LoVo (cell line): ENCODE data around the gene PCK2.
"Not testable (repeated sequence)": the region's sequence is repeated elsewhere in the genome, so short reads cannot be mapped to it uniquely, and the experiment has no call there.

ENCODE experiments used
- DNase-seq: peaks from one replicate; pipeline ENCODE4 v3.0.0-alpha.2; 2016; ENCODE audit warnings: low spot score

Gene PCK2

GRCh38 chr14:24093901-24094840 lies at the start of gene PCK2:
PCK2 (plus strand) TSS chr14:24094311; CDS start chr14:24094406, 95 bp downstream.
- DNase-seq = peak; percentile 96

- DNase-seq = not testable (repeated sequence)
Observed at GRCh38 chr14:24049002-24049401, 45.1 kb upstream of the PCK2 start.

- DNase-seq = not testable (repeated sequence)
Observed at GRCh38 chr14:24050753-24051152, 43.4 kb upstream of the PCK2 start.

GRCh38 chr14:24051176-24051788 lies 42.8 kb upstream of the PCK2 start:
- DNase-seq = no peak

DNA sequence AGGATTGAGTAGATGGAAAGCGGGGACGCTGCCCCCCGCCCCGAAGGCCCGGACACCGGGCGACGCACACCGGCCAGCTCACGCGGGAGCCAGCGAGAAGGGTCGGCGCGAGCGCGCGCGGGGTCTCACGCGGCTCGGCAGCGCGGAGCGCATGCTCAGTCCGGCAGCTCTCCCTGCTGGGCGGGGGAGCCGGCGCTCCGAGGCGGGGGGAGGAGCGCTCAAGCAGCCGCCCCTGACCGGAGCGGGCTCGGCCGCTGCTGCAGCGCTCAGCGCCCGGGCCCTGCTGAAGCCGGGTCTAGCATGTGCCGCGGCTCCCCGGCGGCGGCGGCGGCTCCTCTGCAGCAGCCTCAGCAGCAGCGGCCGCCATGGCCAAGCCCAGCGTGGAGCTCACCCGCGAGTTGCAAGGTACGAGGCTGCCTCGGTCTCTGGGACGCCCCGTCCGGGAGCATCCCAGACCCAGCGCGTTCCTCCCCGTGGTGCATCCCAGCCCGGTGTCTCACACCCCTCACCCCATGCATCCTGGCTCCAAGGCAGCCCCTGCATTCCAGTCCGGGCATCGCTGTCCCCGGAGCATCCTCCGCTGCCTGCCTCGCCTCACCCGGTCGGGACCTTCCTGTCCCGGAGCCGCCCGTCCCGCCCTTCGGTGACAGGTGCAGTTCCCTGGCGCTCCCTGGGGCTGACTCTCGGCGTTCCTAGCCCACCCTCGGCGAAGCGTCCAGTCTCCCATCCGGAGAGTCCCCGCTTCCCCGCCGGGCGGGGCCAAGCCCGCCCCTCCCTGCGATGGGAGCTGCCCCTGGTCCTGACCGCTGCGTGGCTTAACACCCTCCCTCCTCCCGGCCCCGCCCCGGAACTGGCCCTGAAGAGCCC lies 42.1 kb upstream of the PCK2 start, which contains the start of gene CARMIL3:
Gene CARMIL3, plus strand, starts transcription at position 221 of the 867 bp plus-strand sequence. Its CDS starts 145 bp downstream, at position 366.
- DNase-seq = peak; percentile 63

DNA sequence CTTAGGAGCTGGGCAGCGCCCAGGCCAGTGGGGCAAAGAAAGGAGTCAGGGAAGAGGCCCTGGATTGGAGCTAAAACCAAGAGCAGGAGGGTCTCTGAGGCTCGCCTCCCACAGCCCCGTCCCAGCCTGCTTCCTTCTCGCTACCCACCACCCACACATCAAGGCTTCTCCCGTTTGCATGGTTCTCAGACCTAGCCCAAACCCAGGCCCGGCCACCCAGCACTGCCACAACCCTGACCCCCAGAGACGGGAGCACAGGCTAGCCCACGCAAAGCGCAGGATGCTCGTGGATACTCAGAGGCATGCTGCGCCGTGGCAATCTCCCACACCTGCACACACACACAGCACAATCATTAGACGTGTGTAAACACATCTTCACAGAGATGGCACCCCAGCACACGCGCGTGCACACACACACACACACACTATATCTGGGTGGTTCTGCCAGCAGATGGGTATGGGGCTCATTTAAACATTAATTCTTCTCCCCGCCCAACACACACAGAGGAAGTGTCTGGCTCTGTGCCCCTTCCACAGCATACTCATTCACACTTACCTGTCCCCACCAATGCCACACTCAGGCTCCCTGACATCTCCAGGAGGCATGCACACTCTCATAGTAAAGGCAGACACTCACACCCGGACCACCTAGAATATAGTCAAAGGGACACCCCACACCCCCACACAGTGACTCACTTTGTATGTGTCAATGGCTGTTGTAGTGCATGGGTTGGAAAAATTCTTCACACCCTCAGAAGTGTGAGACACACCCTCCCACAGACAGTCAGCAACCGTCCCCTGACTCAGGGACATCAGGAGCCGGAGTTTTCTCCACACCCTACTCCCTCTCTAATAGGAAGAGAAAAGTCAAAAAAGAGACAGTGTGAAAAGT lies 41.2 kb upstream of the PCK2 start:
- DNase-seq = no peak

DNA sequence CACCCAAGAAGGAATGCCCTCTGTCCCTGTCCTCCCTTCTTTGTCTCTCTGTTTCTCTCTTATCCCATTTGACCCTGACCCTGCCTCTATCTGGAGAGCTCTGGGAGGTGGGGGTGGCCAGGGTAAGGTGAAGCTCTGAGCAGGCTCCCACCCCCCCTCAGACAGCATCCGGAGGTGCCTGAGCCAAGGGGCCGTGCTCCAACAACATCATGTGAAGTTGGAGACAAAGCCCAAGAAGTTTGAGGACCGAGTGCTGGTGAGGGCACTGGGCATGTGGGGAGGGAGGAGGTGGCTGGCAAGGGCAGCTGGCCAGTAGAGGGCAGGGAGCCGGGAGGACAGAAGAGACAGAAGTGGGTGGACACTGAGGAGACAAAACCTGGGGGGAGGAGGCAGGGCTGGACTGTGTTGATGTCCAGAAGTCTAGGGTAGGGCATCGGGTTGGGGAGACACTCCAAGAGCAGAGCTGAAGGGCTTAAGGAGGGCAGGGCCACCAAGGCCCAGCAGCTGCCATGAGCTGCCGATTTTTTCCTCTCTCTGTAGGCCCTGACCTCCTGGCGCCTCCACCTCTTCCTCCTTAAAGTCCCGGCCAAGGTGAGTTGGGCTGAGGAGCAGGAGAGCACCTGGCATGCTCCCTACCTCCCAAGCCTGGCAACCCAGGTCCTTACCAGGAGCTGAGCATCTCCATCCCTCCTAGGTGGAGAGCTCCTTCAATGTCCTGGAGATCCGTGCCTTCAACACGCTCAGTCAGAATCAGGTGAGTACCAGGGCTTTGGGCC lies 40.4 kb upstream of the PCK2 start:
- no peak for DNase-seq

DNA sequence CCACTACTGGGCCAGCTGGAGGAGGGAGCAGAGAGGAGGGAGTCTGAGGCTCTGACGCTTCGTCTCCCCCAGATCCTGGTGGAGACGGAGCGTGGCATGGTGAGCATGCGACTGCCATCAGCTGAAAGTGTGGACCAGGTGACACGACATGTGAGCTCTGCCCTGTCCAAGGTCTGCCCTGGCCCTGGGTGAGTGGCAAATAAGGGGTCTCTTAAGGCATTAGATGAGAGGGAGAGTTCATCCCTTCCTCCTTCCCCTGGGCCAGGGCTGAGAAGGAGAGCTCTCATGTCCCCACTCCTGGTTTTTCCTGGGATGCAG lies 39.8 kb upstream of the PCK2 start:
- no peak for DNase-seq

DNA sequence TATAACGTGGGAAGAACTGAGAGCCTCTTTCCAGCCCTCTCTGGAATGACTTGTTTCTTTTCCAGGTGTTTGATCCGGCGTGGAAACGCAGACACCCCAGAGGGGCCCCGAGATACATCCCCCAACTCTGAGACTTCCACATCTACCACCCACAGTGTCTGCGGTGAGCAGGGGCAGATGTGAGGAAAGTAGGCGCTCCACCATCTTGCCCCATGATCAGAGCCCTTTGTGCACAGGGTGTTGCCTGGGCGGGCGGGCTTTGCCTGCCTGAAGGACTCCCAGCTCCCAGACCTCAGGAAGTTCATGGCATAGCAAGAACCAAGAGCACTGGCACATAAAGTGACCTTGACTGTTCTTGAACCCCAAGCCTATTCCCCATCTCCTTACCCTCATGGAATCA lies 39.5 kb upstream of the PCK2 start:
- no peak for DNase-seq

DNA sequence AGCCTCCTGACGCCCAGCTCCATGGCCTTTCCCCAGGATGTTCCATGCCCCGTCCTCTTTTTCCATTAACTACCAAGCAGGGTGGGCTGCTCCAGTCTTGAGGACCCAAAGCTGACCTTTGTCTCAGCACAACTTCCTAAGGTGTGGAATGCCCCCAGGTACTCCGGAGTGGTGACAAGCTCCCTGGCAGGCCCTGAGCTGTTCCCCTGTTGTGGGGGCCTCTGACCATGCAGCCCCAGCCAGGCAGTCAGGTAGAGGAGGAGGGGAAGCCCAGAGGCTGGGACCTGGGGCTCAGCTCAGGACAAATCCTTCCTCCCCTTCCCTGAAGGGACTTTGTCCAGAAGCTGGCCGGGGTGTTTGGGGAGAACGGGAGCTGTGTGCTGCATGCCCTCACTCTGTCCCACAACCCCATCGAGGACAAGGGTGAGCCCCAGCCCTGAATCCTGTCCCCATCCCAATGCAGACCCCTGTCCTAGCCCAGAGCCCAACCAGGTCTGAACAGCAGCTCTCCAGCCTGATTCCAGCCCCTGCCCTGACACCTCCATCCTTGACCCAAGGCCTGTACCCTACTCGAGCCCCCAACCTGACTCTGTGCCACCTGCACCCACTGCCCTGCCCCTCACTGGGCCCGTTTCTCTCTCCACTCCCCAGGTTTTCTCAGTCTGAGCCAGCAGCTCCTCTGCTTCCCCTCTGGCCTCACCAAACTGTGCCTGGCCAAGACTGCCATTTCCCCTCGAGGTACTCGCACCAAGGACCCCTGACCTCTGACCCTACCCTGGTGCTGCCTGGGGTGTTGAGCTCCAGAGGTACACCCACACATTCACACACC lies 37.9 kb upstream of the PCK2 start:
- no peak for DNase-seq

GRCh38 chr14:24056800-24057184 lies 37.3 kb upstream of the PCK2 start:
- DNase-seq = no peak

- DNase-seq = no peak
Observed at GRCh38 chr14:24057271-24057670, 36.8 kb upstream of the PCK2 start.

DNA sequence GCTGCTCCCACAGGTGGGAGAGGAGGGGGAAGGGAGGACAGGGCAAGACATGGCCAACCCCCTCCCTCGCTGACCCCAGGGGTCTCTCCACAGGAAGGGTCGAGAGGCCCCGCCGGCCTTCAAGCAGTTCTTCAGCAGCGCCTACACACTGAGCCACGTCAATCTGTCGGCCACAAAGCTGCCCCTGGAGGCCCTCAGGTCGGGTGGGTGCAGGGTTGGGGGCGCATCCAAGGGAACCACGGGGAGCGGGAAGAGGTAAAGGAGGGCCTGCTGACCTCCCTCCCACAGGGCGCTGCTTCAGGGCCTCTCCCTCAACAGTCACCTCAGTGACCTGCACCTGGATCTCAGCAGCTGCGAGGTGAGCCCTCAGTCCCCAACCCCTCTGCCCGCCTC lies 36.2 kb upstream of the PCK2 start:
- DNase-seq = no peak

DNA sequence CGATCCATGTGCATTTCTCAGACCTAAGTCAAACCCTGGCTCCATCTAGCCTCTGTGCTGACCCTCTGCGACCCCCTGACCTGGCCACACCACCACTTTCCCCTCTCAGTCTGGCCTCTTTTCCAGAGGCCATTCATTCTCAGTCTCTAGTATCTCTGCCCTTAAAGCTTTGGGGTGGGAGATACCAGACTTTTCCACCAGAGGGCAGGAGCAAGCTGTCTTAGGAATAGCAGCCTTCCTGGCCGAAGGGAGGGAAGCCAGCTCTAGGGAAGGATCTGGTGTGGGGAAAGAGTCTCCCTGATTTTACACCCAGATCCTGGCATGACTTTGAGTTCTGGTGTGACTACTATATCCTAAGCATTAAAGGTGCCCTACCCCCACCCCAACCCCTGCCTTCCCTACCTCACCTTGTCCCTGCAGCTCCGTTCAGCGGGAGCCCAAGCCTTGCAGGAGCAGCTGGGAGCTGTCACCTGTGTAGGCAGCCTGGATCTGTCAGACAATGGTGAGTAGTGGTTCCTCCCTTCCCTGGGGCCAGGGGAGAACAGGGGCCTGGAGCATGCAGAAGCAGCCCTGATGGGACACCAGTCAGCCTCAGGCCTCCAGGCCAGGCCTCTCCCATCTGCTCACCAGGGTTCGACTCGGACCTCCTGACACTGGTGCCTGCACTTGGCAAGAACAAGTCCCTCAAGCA lies 35.7 kb upstream of the PCK2 start:
- DNase-seq = peak; percentile 77

- no peak for DNase-seq
Observed at GRCh38 chr14:24058951-24059475, 35.1 kb upstream of the PCK2 start.

DNA sequence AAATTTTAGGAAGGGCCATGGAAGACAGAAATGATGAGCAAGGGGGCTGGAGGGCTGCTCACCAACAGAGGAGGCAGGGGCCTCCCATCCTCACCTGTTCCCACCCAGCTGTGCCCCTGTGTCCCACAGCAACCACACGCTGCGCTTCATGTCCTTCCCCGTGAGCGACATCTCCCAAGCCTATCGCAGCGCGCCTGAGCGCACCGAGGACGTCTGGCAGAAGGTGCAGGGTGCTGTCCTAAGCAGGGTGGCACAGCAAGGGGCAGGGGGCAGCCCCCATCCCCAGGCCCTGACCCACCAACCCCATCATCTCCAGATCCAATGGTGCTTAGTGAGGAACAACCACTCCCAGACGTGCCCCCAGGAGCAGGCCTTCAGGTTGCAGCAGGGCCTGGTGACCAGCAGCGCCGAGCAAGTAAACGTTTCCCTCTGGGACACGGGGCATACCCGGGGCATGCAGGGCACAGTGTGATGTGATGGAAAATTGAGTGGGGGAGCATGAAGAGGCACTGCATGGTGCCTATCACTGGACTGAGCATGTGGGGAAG lies 34.2 kb upstream of the PCK2 start:
- no peak for DNase-seq

GRCh38 chr14:24060443-24060842 lies 33.7 kb upstream of the PCK2 start:
- no peak for DNase-seq
